ENCODE results near the gene NRAP.

The NRAP gene

DNA sequence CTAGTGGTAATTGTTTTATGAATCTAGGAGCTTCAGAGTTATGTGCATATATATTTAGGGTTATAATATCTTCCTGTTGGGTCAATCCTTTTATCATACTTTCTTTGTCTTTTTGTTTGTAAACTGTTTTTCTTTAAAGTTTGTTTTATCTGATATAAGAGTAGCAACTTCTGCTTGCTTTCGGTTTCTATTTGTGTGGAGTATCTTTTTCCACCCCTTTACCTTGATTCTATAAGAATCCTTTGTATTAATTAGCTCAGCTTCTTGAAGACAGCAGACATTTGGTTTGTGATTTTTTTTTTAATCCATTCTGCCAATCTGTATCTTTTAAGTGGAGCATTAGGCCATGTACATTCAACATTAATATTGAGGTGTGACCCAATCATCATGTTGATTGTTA, 25.2 kb upstream of the NRAP start:
- no peak overlapping the region for H2AFZ ChIP-seq (ENCODE audit: low read length)
- no peak overlapping the region for H3K4me3 ChIP-seq (ENCODE audit: low read depth, low read length, poor library complexity, severe bottlenecking)
- H3K9me3 ChIP-seq (ENCODE audit: low read length): peaks cover 37% of the 10 kb centered on the region; the same call in 1 of the 2 replicates
- no peaks in the 10 kb centered on the region for H3K4me1 ChIP-seq (ENCODE audit: insufficient read depth, low read length, severe bottlenecking)
- no peaks in the 10 kb centered on the region for H4K20me1 ChIP-seq (ENCODE audit: insufficient read depth, low read length)
- no peaks in the 10 kb centered on the region for H3F3A ChIP-seq (ENCODE audit: insufficient read depth, low read length)
- peaks cover 39% of the 10 kb centered on the region; the same call in 1 of the 2 replicates for H3K79me2 ChIP-seq (ENCODE audit: insufficient read depth, low read length)
- H3K9ac ChIP-seq (ENCODE audit: low read length): no peak overlapping the region
- peaks cover 29% of the 10 kb centered on the region for H3K36me3 ChIP-seq (ENCODE audit: insufficient read depth, low read length)
- H3K4me2 ChIP-seq (ENCODE audit: low read length): no peak overlapping the region
- no peaks in the 10 kb centered on the region for H3K9me2 ChIP-seq (ENCODE audit: low read depth, low read length)
- TF ChIP-seq EZH2 (IDR thresholded peaks at IDR 0.05; ENCODE audit: borderline replicate concordance, low read length): no peak
- TF ChIP-seq, protein P1, sequence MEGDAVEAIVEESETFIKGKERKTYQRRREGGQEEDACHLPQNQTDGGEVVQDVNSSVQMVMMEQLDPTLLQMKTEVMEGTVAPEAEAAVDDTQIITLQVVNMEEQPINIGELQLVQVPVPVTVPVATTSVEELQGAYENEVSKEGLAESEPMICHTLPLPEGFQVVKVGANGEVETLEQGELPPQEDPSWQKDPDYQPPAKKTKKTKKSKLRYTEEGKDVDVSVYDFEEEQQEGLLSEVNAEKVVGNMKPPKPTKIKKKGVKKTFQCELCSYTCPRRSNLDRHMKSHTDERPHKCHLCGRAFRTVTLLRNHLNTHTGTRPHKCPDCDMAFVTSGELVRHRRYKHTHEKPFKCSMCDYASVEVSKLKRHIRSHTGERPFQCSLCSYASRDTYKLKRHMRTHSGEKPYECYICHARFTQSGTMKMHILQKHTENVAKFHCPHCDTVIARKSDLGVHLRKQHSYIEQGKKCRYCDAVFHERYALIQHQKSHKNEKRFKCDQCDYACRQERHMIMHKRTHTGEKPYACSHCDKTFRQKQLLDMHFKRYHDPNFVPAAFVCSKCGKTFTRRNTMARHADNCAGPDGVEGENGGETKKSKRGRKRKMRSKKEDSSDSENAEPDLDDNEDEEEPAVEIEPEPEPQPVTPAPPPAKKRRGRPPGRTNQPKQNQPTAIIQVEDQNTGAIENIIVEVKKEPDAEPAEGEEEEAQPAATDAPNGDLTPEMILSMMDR (IDR thresholded peaks at IDR 0.05; ENCODE audit: low read length): no peak
- no peaks in the 10 kb centered on the region for H3K27me3 ChIP-seq (ENCODE audit: insufficient read depth, low read length)
- no peak overlapping the region for H3K27ac ChIP-seq (ENCODE audit: low read depth, low read length, poor library complexity, severe bottlenecking)

DNA sequence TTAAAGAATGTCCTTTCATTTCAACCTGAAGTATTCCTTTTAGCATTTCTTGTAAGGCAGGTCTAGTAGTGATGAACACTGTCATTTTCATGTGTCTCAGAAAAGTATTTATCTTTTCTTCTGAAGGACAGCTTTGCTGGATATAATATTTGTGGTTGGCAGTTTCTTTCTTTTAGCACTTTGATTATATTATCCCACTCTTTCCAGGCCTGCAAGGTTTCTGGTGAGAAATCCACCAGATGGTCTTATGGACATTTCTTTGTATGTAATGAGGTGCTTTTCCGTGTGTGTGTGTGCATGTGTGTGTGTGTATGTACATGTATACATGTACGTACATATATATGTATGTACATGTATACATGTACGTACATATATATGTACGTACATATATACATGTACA, 23.2 kb upstream of the NRAP start:
- Histone ChIP-seq H3K9me2 (ENCODE audit: low read depth, low read length) (no peaks in the 10 kb centered on the region), H3K9me3 (ENCODE audit: low read length) (peaks cover 19% of the 10 kb centered on the region; the same call in 1 of the 2 replicates), H3K79me2 (ENCODE audit: insufficient read depth, low read length) (peaks cover 43% of the 10 kb centered on the region; the same call in 1 of the 2 replicates)

DNA sequence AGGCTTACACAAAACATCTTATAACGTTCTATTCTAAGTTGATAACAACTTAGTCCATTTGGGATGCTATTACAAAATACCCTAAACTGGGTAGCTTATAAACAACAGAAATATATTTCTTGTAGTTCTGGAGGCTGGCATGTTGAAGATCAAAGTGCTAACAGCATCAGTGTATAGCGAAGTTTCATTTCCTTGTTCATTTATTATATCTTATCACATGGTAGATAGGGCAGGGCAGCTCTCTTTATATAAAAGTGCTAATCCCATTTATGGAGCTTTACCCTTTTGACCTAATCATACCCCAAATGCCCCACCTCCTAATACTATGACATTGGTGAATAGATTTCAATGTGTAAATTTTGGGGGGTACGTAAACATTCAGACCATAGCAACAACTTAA, 22.2 kb upstream of the NRAP start:
- no peak overlapping the region for H2AFZ ChIP-seq (ENCODE audit: low read length)
- H3K9ac ChIP-seq (ENCODE audit: low read length): no peak overlapping the region
- H3K9me2 ChIP-seq (ENCODE audit: low read depth, low read length): no peaks in the 10 kb centered on the region
- H3K4me1 ChIP-seq (ENCODE audit: insufficient read depth, low read length, severe bottlenecking): peaks cover 15% of the 10 kb centered on the region
- peaks cover 17% of the 10 kb centered on the region for H3K36me3 ChIP-seq (ENCODE audit: insufficient read depth, low read length)
- no peak overlapping the region for H3K4me2 ChIP-seq (ENCODE audit: low read length)
- peaks cover 19% of the 10 kb centered on the region; the same call in 1 of the 2 replicates for H3K9me3 ChIP-seq (ENCODE audit: low read length)
- H3K27me3 ChIP-seq (ENCODE audit: insufficient read depth, low read length): no peaks in the 10 kb centered on the region
- no peak overlapping the region for H3K27ac ChIP-seq (ENCODE audit: low read depth, low read length, poor library complexity, severe bottlenecking)
- no peak overlapping the region for H3K4me3 ChIP-seq (ENCODE audit: low read depth, low read length, poor library complexity, severe bottlenecking)
- TF ChIP-seq, protein P1 (IDR thresholded peaks at IDR 0.05; ENCODE audit: low read length): no peak
- TF ChIP-seq EZH2 (IDR thresholded peaks at IDR 0.05; ENCODE audit: borderline replicate concordance, low read length): no peak
- H4K20me1 ChIP-seq (ENCODE audit: insufficient read depth, low read length): no peaks in the 10 kb centered on the region
- peaks cover 43% of the 10 kb centered on the region; the same call in 1 of the 2 replicates for H3K79me2 ChIP-seq (ENCODE audit: insufficient read depth, low read length)
- H3F3A ChIP-seq (ENCODE audit: insufficient read depth, low read length): no peaks in the 10 kb centered on the region

More for the DNA sequence above, 23.2 kb upstream of the NRAP start:
- no peak overlapping the region for H3K4me3 ChIP-seq (ENCODE audit: low read depth, low read length, poor library complexity, severe bottlenecking)
- peaks cover 5% of the 10 kb centered on the region for H3K4me1 ChIP-seq (ENCODE audit: insufficient read depth, low read length, severe bottlenecking)
- no peak overlapping the region for H3K4me2 ChIP-seq (ENCODE audit: low read length)
- H3K27me3 ChIP-seq (ENCODE audit: insufficient read depth, low read length): no peaks in the 10 kb centered on the region
- H2AFZ ChIP-seq (ENCODE audit: low read length): no peak overlapping the region
- no peak for TF ChIP-seq EZH2 (IDR thresholded peaks at IDR 0.05; ENCODE audit: borderline replicate concordance, low read length)
- no peaks in the 10 kb centered on the region for H4K20me1 ChIP-seq (ENCODE audit: insufficient read depth, low read length)
- H3K36me3 ChIP-seq (ENCODE audit: insufficient read depth, low read length): peaks cover 22% of the 10 kb centered on the region
- H3K9ac ChIP-seq (ENCODE audit: low read length): no peak overlapping the region
- no peak overlapping the region for H3K27ac ChIP-seq (ENCODE audit: low read depth, low read length, poor library complexity, severe bottlenecking)
- no peaks in the 10 kb centered on the region for H3F3A ChIP-seq (ENCODE audit: insufficient read depth, low read length)

DNA sequence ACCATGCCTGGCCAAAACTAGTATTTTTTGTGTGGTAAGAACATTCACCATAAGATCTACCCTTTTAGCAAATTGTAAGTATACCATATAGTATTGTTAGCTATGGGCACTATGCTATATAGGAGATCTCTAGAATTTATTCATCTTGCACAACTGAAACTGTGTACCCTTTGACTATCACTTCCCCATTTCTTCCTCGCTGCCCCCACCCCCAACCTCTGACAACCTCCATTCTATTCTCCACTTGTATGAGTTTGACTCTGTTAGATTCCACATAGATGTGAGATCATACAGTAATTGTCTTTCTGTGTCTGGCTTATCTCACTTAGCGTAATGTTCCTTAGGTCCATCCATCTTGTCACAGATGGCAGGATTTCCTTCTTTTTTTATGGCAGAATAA, 19.5 kb upstream of the NRAP start:
- no peaks in the 10 kb centered on the region for H3K9me2 ChIP-seq (ENCODE audit: low read depth, low read length)
- no peak overlapping the region for H3K4me2 ChIP-seq (ENCODE audit: low read length)
- peaks cover 21% of the 10 kb centered on the region for H3K4me1 ChIP-seq (ENCODE audit: insufficient read depth, low read length, severe bottlenecking)
- H3K27me3 ChIP-seq (ENCODE audit: insufficient read depth, low read length): no peaks in the 10 kb centered on the region
- peaks cover 23% of the 10 kb centered on the region; the same call in 1 of the 2 replicates for H3K79me2 ChIP-seq (ENCODE audit: insufficient read depth, low read length)
- no peak overlapping the region for H3K4me3 ChIP-seq (ENCODE audit: low read depth, low read length, poor library complexity, severe bottlenecking)
- no peak overlapping the region for H3K9ac ChIP-seq (ENCODE audit: low read length)
- no peak overlapping the region for H3K27ac ChIP-seq (ENCODE audit: low read depth, low read length, poor library complexity, severe bottlenecking)
- H3K36me3 ChIP-seq (ENCODE audit: insufficient read depth, low read length): peaks cover 17% of the 10 kb centered on the region
- TF ChIP-seq, protein P1 (IDR thresholded peaks at IDR 0.05; ENCODE audit: low read length): no peak
- no peak for TF ChIP-seq EZH2 (IDR thresholded peaks at IDR 0.05; ENCODE audit: borderline replicate concordance, low read length)
- H2AFZ ChIP-seq (ENCODE audit: low read length): no peak overlapping the region
- no peaks in the 10 kb centered on the region for H4K20me1 ChIP-seq (ENCODE audit: insufficient read depth, low read length)
- H3K9me3 ChIP-seq (ENCODE audit: low read length): peaks cover 19% of the 10 kb centered on the region; the same call in 1 of the 2 replicates
- H3F3A ChIP-seq (ENCODE audit: insufficient read depth, low read length): no peaks in the 10 kb centered on the region
